Prostate gland (tissue), 2 donors: Measurements from ENCODE around the gene SLC38A11.

Experiments
- POLR2A ChIP-seq: fragments of 450-650 bp; IDR thresholded peaks from one replicate; pipeline ENCODE4 v1.6.1; 2016; ENCODE audit warnings: antibody characterized with exemption, mild to moderate bottlenecking
- TF ChIP-seq, protein P1 (sequence below), 4 experiments: fragments of 200-600 bp in 2 of 4; fragments of 450-650 bp in 2 of 4; sonication (generic) in 2 of 4; IDR thresholded peaks; 1 replicate in 3 of 4; 2 replicates in 1 of 4; pipeline ENCODE4 v1.5.1; 2016 to 2019; ENCODE audit warnings: antibody characterized with exemption in 4 of 4, mild to moderate bottlenecking in 2 of 4, moderate library complexity in 2 of 4

GRCh38 chr2:164846276-164846675 is 109.0 kb downstream of the SLC38A11 start:
- TF ChIP-seq, protein P1, sequence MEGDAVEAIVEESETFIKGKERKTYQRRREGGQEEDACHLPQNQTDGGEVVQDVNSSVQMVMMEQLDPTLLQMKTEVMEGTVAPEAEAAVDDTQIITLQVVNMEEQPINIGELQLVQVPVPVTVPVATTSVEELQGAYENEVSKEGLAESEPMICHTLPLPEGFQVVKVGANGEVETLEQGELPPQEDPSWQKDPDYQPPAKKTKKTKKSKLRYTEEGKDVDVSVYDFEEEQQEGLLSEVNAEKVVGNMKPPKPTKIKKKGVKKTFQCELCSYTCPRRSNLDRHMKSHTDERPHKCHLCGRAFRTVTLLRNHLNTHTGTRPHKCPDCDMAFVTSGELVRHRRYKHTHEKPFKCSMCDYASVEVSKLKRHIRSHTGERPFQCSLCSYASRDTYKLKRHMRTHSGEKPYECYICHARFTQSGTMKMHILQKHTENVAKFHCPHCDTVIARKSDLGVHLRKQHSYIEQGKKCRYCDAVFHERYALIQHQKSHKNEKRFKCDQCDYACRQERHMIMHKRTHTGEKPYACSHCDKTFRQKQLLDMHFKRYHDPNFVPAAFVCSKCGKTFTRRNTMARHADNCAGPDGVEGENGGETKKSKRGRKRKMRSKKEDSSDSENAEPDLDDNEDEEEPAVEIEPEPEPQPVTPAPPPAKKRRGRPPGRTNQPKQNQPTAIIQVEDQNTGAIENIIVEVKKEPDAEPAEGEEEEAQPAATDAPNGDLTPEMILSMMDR (IDR thresholded peaks at IDR 0.05), result no peak
- no peak for TF ChIP-seq POLR2A
